Measurements from ENCODE around the gene HINT3.

DNA sequence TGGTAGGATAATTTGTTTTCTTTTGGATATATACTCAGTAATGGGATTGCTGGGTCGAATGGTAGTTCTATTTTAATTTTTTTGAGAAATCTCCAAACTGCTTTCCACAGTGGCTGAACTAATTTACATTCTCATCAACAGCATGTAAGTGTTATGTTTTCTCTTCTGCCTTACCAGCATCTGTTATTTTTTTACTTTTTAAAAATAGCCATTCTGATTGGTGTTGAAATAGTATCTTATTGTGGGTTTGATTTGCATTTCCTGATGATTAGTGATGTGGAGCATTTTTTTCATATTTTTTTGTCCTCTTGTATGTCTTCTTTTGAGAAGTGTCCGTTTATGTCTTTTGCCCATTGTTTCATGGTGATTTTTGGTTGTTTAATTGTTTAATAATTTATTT is 11.9 kb downstream of the HINT3 start:
- TF ChIP-seq CTCF (IDR thresholded peaks at IDR 0.05) = no peak
- TF ChIP-seq POLR2A (IDR thresholded peaks at IDR 0.05) = no peak
